Loucy (cell line): ENCODE measurements around the gene KSR2.

Experiments used
- EZH2phosphoT487 ChIP-seq: fragments of 200-600 bp; IDR thresholded peaks from 2 replicates; pipeline ENCODE4 v1.6.1; 2018; ENCODE audit warnings: antibody characterized with exemption, mild to moderate bottlenecking, moderate library complexity, borderline replicate concordance
- TF ChIP-seq, protein P1 (sequence below): fragments of 200-600 bp; sonication (generic); conservative IDR thresholded peaks from 2 replicates; pipeline ENCODE4 v1.5.1; 2014; ENCODE audit warnings: mild to moderate bottlenecking, antibody characterized with exemption, low read length

DNA sequence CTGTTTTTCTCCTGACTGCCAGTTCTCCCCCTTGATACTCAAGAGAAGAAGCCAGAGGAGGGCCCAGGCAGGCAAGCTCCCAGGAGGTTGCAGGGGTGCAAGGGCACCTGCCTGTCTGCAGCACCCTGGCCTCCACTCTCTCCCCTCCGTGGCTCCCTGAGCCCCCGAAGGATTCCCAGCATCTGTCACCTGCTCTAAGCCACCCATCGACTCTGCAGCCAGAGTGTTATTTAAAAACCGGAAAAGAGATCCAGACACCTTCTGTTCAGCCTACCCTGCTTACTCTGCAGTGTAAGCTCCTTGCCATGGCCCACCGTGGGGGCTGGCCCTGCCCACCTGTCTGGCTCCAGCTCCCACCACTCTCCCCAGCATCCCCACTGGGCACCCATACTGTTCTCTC is 121.4 kb downstream of the KSR2 start:
- TF ChIP-seq, protein P1, sequence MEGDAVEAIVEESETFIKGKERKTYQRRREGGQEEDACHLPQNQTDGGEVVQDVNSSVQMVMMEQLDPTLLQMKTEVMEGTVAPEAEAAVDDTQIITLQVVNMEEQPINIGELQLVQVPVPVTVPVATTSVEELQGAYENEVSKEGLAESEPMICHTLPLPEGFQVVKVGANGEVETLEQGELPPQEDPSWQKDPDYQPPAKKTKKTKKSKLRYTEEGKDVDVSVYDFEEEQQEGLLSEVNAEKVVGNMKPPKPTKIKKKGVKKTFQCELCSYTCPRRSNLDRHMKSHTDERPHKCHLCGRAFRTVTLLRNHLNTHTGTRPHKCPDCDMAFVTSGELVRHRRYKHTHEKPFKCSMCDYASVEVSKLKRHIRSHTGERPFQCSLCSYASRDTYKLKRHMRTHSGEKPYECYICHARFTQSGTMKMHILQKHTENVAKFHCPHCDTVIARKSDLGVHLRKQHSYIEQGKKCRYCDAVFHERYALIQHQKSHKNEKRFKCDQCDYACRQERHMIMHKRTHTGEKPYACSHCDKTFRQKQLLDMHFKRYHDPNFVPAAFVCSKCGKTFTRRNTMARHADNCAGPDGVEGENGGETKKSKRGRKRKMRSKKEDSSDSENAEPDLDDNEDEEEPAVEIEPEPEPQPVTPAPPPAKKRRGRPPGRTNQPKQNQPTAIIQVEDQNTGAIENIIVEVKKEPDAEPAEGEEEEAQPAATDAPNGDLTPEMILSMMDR = no peak
- no peak for TF ChIP-seq EZH2phosphoT487
